GM18526 (cell line): ENCODE measurements around the gene ELOVL6.

ENCODE experiments used
- POLR2A ChIP-seq: IDR thresholded peaks from 3 replicates; pipeline ENCODE4 v1.6.1; 2011; ENCODE audit not compliant: insufficient read length; ENCODE audit errors: extremely low read depth

ELOVL6 gene

DNA sequence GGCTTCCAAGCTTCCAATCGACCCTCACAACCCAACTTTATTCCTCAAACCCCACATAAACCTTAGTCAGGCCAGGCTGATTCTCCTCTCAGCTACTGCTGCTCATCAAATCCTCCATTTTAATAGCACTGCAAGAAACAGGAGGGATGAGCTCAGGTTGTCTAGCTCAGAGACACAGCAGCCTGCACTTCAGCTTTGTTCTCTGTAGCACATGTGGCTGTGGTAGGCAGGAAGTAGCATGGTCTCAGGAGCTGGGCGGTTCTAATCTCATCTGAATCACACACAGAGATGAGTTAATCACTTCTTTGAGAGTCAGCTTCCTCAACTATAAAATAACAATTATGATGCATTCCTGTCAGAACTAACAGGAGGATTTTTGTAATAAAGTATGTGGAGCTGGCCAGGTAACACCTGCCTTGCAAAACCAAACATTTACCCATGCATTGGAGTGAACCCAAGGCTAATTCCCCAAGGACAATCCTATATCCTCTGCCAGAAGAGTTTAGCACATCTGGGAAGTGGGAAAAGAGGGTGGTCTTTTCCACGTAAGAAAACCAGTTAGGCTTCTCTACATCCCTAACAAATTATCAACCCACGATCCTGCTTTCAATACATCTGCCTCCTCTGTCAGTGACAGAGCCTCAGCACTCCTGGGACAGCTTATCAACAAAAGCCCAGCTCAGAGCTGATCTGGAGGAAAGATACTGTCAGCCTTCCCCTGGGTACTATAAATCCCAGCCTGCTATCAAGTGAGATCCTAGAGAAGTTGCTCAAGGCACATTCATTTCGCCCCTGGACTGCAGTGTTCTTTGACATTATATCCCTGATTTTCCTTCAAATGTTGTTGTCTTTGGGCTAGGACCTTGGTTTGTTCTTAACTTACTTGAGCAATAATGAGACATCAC is 32.8 kb downstream of the ELOVL6 start:
- no peak for TF ChIP-seq POLR2A

DNA sequence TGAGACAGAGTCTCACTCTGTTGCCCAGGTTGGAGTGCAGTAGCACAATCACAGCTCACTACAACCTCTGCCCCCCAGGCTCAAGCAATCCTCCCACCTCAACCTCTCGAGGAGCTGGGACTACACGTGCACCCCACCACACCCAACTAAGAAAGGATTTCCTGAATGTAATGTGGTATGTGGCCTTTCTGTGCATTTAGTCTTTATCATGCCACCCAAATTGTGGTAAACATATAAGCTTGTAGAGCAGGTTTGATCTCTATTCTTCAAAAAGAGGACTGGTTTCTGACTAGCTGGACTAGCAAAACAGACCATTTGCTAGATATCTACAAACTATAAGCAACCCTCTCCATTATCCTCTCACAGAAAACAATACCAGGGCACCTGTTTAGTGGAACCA is 33.6 kb downstream of the ELOVL6 start:
- TF ChIP-seq POLR2A, result no peak

DNA sequence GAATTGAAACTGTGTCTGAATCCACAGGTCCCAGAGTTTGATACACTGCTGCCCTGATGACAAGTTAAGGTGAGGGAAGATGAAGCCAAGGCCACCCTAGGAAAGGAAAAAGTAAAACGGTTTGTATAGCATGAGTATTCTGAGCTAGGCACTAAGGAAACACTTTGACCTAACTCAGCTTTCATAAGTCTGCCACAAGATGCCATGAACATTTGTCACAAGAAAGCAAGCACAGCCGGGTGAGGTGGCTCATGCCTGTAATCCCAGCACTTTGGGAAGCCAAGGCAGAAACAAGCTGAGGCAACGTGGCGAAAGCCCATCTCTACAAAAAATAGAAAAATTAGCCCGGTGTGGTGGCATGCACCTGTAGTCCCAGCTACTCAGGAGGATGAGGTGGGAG is 34.2 kb downstream of the ELOVL6 start:
- no peak for TF ChIP-seq POLR2A

DNA sequence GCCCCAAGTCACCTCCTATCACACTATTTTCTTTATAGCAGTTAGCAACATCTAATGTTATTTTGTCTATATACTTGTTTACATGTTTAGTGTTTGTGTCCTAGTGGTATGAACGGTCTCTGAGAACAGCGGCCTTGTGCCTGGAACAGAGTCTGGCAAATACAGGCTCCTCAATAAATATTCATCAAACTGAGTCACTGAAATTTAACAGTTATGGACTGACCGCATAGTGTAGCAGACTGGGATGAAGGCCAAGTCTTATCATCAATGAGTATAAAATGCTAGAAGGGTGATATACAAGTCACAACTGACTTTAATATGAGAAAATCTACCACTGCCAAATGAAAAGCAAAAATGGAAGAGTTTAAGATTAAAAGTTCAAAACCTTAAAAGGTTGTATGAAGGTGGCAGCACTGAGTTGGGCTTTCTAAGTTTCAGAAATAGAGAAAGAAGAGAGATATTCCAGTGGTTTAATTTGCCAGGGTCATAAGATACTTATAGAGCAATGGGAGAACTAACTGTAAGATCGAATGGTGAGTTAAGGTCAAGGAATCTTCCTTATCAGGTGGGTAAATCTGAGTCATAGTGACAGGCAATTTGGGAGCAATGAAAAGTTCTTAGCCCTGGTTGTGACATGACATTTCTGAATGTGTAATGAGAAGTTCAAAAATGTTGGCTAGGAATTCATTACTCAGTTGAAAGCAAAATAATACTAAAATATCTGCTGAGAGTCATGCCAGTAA is 34.9 kb downstream of the ELOVL6 start:
- TF ChIP-seq POLR2A, result no peak

DNA sequence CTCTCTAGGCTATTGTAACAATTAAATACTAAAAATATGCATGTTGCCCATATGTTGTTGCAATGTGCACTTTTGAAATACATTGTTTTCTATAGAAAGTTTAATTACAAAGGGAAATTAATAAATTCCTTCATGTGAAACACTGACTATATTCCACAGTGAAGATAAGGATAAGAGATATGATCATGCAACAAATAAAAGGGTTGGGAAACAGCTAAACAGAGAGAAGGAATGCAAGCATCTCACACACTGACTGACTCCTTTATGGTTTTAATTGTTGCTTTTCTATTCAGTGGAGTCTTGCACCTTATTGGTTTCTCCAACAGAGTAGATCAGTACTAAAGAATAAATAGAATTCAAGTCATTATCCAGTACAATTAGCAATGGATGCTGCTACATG is 37.8 kb downstream of the ELOVL6 start:
- TF ChIP-seq POLR2A, result no peak

DNA sequence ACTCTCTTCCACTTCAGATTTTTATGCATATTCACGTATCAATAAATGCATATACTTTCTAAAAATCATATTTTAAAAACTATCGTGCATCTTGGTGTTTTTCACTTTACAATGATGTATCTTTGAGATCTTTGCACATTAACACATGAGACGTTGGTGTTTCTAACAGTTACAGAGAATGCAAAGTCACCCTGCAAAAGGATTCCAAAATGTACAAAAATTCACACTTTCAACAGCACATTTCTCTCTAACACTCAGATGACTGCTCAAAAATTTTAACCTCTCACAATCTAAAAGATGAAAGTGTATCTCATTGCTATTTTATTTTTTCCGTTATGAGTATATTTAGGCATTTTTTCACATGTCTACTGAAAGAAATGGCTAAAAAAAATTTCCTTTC is 38.9 kb downstream of the ELOVL6 start:
- TF ChIP-seq POLR2A, result no peak

DNA sequence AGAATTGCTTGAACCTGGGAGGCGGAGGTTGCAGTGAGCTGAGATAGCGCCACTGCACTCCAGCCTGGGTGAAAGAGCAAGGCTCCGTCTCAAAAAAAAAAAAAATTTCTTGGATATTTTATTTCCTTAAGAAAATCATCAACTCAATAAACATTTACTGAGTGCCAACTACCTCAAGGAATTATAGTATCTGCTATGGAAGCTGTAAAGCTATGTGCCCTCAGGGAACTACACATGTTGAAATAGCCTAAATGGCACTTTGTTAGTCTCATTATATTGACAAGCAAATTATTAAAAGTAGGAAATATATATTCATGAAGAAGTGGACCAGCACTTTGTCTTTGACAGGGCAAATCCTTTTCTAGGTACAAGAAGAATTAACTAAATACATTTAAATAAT is 40.8 kb downstream of the ELOVL6 start:
- no peak for TF ChIP-seq POLR2A

DNA sequence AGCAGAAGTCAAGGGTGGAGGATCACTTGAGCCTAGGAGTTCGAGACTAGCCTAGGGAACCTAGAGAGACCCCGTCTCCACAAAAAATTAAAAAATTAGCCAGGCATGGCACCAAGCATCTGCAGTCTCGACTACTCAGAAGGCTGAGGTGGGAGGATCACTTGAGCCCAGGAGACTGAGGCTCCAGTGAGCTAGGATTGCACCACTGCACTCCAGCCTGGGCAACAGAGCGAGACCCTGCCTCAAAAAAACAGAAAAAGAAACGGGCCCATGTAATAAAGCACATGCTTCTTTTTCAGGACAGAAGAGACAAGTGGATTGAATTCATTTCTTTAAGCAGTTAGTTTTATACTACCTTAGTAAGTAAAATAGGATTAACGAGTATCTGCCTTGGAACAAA is 42.0 kb downstream of the ELOVL6 start:
- TF ChIP-seq POLR2A, result no peak

DNA sequence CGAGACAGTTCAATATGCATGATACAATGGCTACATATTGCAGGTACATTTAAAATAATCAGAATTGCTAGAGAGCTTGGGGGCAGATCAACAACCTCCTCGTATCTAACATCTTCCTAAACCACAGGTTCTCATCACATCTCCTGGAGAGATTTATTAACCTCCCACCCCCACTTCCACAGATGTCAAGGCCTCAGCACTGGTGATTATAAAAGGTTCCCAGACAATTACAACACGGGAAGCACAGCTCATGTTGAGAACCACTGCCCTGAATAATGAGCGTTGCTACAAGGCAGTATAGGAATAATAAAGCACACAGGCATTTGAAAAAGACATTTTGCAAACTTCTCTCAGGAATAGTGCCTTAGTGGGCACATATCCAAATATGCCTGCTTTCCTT is 42.8 kb downstream of the ELOVL6 start:
- no peak for TF ChIP-seq POLR2A

DNA sequence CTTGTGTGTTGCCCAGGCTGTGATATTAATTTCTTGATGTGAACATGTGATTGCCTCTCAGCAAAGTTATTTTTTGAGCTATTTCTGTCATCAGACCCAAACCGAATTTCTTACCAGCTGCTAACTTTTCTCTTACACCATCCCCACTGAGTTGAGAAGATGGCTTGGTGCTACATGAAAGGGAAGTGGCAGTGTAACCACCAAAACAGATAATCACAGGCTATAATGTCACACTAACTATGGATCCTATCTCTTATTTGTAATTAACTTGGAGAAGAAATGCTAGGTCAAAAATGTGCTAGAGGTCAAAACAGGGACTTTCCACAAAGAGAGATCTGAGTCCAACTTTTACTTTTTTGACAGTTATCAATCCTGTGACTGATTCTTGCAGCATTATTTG is 43.8 kb downstream of the ELOVL6 start:
- TF ChIP-seq POLR2A, result no peak

DNA sequence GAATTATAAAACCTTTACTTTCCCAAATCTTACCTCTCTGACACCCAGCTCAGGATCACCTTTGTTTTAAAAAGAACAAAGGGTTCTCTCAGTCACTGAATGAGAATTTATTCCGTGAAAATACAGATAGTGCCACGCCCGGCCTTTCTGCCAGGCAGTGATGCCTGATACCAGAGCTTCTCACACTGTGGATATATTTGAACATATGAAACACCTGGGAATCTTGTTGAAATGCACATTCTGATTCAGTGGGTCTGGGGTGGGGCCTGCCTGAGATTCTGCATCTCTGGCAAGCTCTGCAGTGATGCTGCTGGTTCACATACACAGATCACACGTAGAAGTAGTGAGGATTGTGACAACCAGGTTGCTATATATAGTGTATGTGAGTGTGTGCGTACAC is 46.0 kb downstream of the ELOVL6 start:
- TF ChIP-seq POLR2A, result no peak

DNA sequence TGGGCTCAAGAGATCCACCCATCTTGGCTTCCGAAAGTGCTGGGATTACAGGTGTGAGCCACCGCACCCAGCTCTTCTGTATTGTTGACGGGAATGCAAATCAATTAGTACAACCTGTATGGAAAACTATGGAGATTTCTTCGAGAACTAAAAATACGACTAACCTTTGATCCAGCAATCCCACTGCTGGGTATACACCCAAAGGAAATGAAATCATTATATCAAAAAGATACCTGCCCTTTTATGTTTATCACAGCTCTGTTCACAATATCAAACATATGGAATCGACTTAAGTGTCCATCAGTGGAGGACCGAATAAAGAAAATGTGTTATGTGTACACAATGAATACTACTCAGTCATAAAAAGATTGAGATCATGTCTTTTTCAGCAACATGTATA is 49.3 kb downstream of the ELOVL6 start:
- TF ChIP-seq POLR2A, result no peak

DNA sequence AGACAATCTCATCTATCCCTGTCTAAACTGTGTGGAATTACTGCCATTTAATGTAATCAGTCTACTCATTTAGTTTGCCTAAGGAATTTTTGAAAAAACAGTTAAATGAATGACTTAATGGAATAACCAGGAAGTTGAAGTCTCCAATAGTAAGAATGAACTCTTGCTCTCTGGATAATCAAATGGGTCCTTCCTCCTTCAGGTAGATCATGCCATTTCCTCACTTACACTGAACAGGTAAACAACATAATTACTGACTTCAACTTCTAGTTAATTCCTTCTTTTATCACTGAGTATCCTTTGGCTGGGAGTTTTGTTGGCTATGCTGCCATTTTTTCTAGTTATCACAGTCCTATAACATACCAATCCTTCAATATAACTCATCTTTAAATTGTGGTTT is 56.0 kb downstream of the ELOVL6 start:
- no peak for TF ChIP-seq POLR2A

DNA sequence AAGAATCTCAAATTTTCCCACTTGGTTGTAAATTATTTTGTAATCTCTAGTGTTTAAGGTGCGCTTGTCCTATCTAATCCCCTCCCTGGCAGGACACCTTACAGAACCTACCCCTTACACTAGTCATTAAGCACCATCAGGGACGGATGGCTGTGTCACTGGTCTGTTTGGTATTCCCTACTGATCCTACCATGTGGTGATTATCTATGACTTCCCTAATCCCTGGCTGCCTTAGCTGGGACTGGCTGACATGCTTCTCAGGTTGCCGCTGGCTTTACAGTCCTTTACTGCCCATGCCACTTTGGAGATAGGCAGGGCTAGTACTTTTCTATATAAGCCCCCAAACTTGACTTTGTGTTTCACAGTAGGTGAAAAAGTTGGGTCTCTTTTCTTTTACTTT is 58.6 kb downstream of the ELOVL6 start:
- TF ChIP-seq POLR2A, result no peak

DNA sequence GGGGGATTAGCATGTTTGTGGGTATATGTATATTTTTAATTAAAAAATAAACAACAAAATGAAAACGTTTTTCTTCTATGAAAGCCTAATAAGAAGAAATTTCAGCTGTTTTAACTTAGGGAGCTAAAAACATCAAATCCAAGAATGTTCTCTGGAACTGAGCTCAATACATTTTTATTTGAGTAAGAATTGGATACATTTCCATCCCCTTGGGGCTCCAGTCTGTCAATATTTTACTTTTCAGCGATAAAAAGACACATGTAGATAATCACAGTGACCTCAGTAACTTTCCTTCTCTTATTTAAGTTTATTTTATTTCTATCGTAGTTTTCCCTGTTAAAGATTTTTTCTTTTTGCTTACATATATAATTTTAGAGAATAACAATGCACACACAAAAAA is 59.3 kb downstream of the ELOVL6 start:
- no peak for TF ChIP-seq POLR2A

DNA sequence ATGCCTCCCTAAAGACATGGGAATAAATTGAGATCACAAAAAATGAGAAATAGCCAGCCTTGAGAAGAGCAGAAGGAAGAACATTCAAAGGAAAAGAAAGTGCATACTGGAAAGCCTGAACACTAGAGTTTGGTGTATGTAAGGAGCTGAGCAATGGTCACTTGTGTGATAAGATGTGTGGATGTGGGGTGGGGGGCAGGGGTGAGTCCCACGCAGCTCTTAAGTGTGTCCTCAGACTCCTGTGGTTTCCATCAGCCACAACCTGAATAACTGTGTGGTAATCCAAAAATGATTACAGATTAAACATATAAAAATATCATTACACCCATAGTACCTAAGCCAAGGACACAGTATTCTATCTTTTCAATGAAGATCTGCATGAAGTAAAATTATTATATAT is 59.9 kb downstream of the ELOVL6 start:
- TF ChIP-seq POLR2A, result no peak
